WERI-Rb-1 (cell line): ENCODE data around the gene TTC3.

Source experiments
- DNase-seq: peaks from one replicate; pipeline ENCODE4 v3.0.0-alpha.2; 2020
- H3K27ac ChIP-seq: fragments of 250-450 bp; sonication (Bioruptor Pico); 2 replicates; pipeline ENCODE4 v1.5.1; 2020; ENCODE audit warnings: mild to moderate bottlenecking, moderate library complexity
- H3K27me3 ChIP-seq: fragments of 250-450 bp; sonication (Bioruptor Pico); 2 replicates; pipeline ENCODE4 v1.5.1; 2021; ENCODE audit warnings: mild to moderate bottlenecking, low read depth, moderate library complexity; ENCODE audit not compliant: insufficient read depth, severe bottlenecking
- H3K36me3 ChIP-seq: fragments of 250-450 bp; sonication (Bioruptor Pico); 2 replicates; pipeline ENCODE4 v1.5.1; 2020; ENCODE audit warnings: mild to moderate bottlenecking, moderate library complexity
- H3K4me3 ChIP-seq: 2 replicates; pipeline ENCODE4 v1.5.1; 2011; ENCODE audit warnings: low read depth, mild to moderate bottlenecking, control low read depth, low read length
- H3K9me3 ChIP-seq: fragments of 250-450 bp; sonication (Bioruptor Pico); 2 replicates; pipeline ENCODE4 v1.5.1; 2021; ENCODE audit warnings: mild to moderate bottlenecking, moderate library complexity; ENCODE audit not compliant: severe bottlenecking
- CTCF ChIP-seq: IDR thresholded peaks from 2 replicates; pipeline ENCODE4 v1.5.1; 2011; ENCODE audit warnings: low read depth, mild to moderate bottlenecking, control low read depth, inconsistent platforms, low read length

Gene TTC3

DNA sequence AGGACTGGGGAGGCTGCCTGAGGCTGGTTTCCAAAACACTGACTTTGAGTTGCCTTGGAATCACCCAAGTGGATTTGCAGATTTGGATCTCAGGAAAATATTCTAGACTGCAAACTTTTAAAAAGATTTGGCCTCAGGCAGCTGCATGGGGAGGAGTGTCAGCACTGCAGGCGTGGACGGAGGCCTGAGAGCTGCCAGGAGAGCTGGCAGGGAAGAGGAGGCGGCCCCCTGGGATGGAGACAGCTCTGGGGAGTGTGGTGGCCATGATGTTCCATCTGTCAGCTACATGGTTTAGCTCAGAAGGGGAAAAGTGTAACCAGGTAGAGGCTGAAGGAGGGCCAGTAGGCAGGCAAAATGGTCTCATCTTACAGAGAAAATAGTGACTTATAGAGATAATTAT is 122.0 kb downstream of the TTC3 start:
- H3K27ac ChIP-seq, result no peak overlapping the region
- no peak for DNase-seq
- H3K27me3 ChIP-seq, result no peaks in the 10 kb centered on the region
- H3K4me3 ChIP-seq, result no peak overlapping the region
- peaks cover 97% of the 10 kb centered on the region for H3K36me3 ChIP-seq
- TF ChIP-seq CTCF, result no peak
- no peaks in the 10 kb centered on the region for H3K9me3 ChIP-seq

DNA sequence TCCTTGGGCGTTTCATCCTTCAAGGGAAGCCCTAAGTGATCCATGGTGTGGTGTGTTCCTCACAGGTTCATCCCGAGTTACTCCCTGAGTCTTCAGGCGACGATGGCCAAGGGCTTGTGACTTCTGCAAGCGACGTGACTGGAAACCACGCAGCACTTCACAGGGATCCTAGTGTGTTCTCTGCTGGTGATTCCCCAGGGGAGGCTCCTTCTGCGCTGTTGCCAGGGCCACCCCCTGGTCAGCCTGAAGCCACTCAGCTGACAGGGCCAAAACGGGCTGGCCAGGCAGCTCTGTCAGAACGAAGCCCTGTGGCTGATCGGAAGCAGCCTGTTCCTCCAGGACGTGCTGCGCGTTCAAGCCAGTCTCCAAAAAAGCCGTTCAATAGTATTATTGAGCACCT is 122.6 kb downstream of the TTC3 start:
- Histone ChIP-seq H3K9me3 (no peaks in the 10 kb centered on the region), H3K4me3 (no peak overlapping the region), H3K27me3 (no peaks in the 10 kb centered on the region), H3K27ac (no peak overlapping the region), H3K36me3 (peaks cover 97% of the 10 kb centered on the region)
- TF ChIP-seq CTCF, result no peak
- DNase-seq, result no peak

GRCh38 chr21:37196847-37197246 is 123.8 kb downstream of the TTC3 start:
- Histone ChIP-seq H3K36me3 (peaks cover 100% of the 10 kb centered on the region), H3K4me3 (no peak overlapping the region), H3K27ac (no peak overlapping the region), H3K9me3 (no peaks in the 10 kb centered on the region), H3K27me3 (no peaks in the 10 kb centered on the region)
- DNase-seq, result no peak
- no peak for TF ChIP-seq CTCF

DNA sequence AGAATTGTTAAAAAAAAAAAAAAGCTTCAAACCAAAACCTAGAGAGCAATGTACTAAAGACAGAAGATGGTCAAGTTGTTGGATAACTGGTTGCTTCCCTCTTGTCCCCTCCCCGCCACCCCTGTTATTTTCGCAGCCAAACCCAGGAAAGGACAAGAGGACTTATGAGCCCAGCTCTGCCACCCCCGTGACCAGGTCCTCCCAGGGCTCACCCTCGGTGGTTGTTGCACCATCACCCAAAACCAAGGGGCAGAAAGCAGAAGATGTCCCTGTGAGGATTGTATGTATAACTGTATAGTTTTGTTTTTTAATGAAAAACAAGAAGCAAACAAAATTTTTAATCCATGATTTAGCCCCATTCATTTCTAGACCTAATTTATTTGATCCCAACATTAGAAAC is 124.7 kb downstream of the TTC3 start:
- TF ChIP-seq CTCF, result no peak
- DNase-seq, result no peak
- H3K9me3 ChIP-seq, result no peaks in the 10 kb centered on the region
- no peak overlapping the region for H3K27ac ChIP-seq
- H3K36me3 ChIP-seq, result peaks cover 100% of the 10 kb centered on the region
- H3K4me3 ChIP-seq, result no peak overlapping the region
- H3K27me3 ChIP-seq, result no peaks in the 10 kb centered on the region

DNA sequence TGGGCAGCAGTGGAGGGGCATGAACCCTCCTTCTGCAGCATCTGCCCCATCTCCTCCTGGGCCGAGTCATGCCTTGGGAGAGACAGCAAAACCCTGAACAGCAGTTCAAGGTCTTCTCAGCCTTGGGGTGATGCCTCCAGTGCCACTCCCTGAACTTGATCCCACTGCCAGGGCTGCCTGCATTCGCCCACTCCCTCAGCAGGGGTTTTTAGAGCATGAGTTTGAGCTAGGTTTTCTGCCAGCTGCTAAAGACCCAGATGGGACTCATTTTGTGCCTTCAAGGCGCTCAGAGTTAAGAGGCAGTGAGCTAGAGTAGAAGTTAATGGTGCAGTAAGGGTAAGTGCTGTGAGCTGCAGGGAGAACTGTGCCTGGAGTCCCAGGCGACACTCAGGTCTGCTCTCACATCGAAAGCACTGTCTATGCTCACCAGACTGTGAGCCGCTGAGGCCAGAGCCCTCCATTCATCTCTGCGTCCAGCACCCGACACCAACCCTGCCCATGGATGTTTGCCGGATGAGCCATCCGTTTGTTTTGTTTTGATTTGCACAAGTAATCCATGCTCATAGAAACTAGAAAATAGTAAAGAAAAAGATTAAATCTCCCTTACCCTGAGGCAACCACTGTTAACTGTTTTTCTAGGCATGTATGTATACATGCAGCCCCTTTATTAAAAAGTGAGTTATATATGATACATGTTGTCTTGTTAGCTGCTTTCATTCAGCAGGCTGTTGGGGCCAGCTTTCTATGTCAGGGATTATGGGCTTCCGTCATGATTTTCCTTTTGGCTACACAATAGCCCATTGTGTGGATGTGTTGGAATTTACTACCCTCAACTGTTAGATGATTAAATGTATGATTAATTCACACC is 126.2 kb downstream of the TTC3 start:
- H3K9me3 ChIP-seq, result no peaks in the 10 kb centered on the region
- no peak overlapping the region for H3K27ac ChIP-seq
- no peaks in the 10 kb centered on the region for H3K27me3 ChIP-seq
- H3K4me3 ChIP-seq, result no peak overlapping the region
- no peak for DNase-seq
- peaks cover 98% of the 10 kb centered on the region for H3K36me3 ChIP-seq
- TF ChIP-seq CTCF, result no peak
